Right lobe of liver (tissue), 6 donors: ENCODE measurements around the gene SRPX. TPM values are rescaled to one million over a fixed set of nuclear protein-coding genes. Genes with fewer than 3 reads are reported as not detected.

Experiments used
- ATAC-seq, 4 donors: fragments of 200-7000 bp; cut with Tn5 transposase; one replicate each; pipeline ENCODE4 v1.9.1; 2020; ENCODE audit warnings: mild to moderate bottlenecking in 4 of 4, moderate library complexity in 4 of 4
- DNase-seq, 3 donors: peaks; one replicate each; pipeline ENCODE4 v3.0.0-alpha.2; 2020
- H3K27ac ChIP-seq, 3 donors: fragments of 200-600 bp; one replicate each; pipeline ENCODE4 v1.8.0; 2022
- H3K27me3 ChIP-seq, 2 donors: fragments of 200-600 bp; one replicate each; pipeline ENCODE4 v1.8.0; 2022
- H3K36me3 ChIP-seq, 4 donors: fragments of 200-600 bp; sonication (generic) in 1 of 4; one replicate each; pipeline versions ENCODE4 v1.5.1 to v1.8.0; 2017 to 2022; ENCODE audit warnings: control low read depth in 1 of 4
- H3K4me1 ChIP-seq, 4 donors: fragments of 200-600 bp; sonication (generic) in 1 of 4; one replicate each; pipeline versions ENCODE4 v1.5.1 to v1.8.0; 2017 to 2022; ENCODE audit warnings: control low read depth in 1 of 4
- H3K4me3 ChIP-seq, 3 donors: fragments of 200-600 bp; one replicate each; pipeline ENCODE4 v1.8.0; 2022
- H3K9me3 ChIP-seq, 4 donors: fragments of 200-600 bp; sonication (generic) in 1 of 4; one replicate each; pipeline versions ENCODE4 v1.5.1 to v1.8.0; 2017 to 2022; ENCODE audit warnings: control low read depth in 1 of 4
- POLR2A ChIP-seq: fragments of 450-650 bp; IDR thresholded peaks from one replicate; pipeline ENCODE4 v1.6.1; 2017; ENCODE audit warnings: antibody characterized with exemption, mild to moderate bottlenecking
- WGBS: methylation state at CpG from one replicate; pipeline ENCODE4 v1.1.6; 2018; ENCODE audit warnings: low coverage, low lambda C conversion rate; ENCODE audit not compliant: insufficient coverage; ENCODE audit errors: missing lambda C conversion rate; 5-methylcytosine and 5-hydroxymethylcytosine counted together
- intact Hi-C, 2 donors: fragments of 100-400 bp; cut with DNase I; formaldehyde crosslinking; loops; one replicate each; pipeline versions ENCODE4 v1.11.2 to v1.14.1; 2022
- long read RNA-seq: library from polyadenylated mRNA; unstranded; transcript quantifications from one replicate; pipeline ENCODE4 v2.0.0, GENCODE V29; 2019
- total RNA-seq, 6 experiments: library from RNA; depleted of rRNA in 2 of 6; stranded (reverse); fragments of >200 nt in 2 of 6; fragmentation: NEBNext Ultra II Directional in 3 of 6; extraction: Animal tissue kit (Norgen Biotek cat#: 25700) in 3 of 6; gene quantifications; one replicate each; pipeline versions ENCODE4 v1.1.0 to v1.2.4, GENCODE V29; 2016 to 2023
- TF ChIP-seq, protein P1 (sequence below), 4 donors: fragments of 200-600 bp in 3 of 4; fragments of 450-650 bp in 1 of 4; IDR thresholded peaks; one replicate each; pipeline versions ENCODE4 v1.5.1 to v1.8.0; 2016 to 2022; ENCODE audit warnings: antibody characterized with exemption in 4 of 4, mild to moderate bottlenecking in 2 of 4
- donor health status: DM: no; HTN: yes; CAD: no.
- donor health status: DM: no; HTN: no; CAD: no.
- donor health status: DM: no; HTN: no; CAD: no.
- donor health status: DM: no; HTN: yes; CAD: no.
- donor health status: DM: no; HTN: yes; CAD: no.

The SRPX gene
- 10 to 100 TPM in 3 of 6 experiments, 1 to 10 TPM in 3; 6.5 to 15.3 (median 10.5) TPM for total RNA-seq
- long read RNA-seq, transcript SRPX-201 (10 exons, 1,874 nt): major isoform, 9 of 9 reads
- long read RNA-seq, partial matches to known transcripts: 0 of 9 reads
- long read RNA-seq, other reads (novel, unspliced or antisense): 0 of 9 reads

DNA sequence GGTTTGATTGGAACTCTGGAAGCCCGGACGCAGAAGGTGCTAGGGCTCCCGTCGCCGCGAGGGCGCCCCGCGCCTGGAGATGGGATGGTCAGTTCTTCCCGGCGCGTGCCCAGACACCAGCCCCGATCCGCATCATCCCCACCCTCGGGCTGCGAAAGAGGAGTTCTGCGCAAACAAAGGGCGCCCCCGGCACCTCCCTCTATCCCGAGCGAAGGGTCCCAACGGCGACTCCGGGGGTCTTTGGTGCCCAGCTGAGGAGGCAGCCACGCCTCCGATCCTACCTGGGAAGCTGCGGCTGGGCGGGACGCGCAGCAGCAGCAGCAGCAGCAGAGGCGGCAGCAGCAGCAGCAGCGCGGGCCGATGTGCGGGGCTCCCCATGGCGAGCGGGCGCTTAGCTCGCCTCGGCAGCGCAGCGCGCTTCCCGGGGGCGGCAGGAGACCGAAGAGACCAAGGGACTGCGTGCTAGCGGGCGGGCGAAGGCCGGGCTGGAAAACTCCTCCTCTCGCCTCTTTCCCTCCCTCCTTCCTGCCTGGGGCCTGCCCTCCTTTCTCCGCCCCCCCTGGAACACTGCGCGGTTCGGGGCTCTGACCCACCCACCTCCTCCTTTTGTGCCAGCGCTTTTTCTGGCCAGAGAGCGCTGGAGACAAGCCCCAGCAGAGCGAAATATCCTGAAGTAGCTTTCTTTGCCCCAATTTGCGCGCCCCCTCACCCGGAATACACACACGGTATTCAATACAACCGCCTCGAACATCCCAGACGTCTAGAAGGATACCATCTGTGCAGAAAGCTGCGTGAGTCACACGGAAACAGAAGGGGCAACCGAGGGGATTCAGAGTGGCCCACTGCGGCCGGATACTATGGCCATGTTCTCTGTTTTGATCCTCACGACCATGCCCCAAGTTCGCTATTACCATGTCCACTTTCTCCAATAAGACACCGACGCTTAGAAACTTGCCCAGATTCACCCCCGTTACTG, at the start of gene SRPX:
Gene SRPX (minus strand): TSS at position 457 of the 976 bp plus-strand sequence. CDS start 79 bp downstream, at position 378.
- WGBS: 13% methylated on average over 12 of the region's 76 CpGs
- Histone ChIP-seq H3K27me3 (peaks cover 0 to 25% of the 10 kb centered on the region in 2 donors), H3K4me3 (peak within 1 kb of the TSS; percentile 29 to 44 (median 33)), H3K9me3 (no peaks in the 10 kb centered on the region), H3K4me1 (no peaks in the 10 kb centered on the region), H3K27ac (no peak within 1 kb of the TSS), H3K36me3 (no peaks in the 10 kb centered on the region)
- ATAC-seq (peak; percentile 50 to 73 (median 60)), DNase-seq (peak in 2 of 3 donors; percentile 38 to 46)
- TF ChIP-seq, protein P1, sequence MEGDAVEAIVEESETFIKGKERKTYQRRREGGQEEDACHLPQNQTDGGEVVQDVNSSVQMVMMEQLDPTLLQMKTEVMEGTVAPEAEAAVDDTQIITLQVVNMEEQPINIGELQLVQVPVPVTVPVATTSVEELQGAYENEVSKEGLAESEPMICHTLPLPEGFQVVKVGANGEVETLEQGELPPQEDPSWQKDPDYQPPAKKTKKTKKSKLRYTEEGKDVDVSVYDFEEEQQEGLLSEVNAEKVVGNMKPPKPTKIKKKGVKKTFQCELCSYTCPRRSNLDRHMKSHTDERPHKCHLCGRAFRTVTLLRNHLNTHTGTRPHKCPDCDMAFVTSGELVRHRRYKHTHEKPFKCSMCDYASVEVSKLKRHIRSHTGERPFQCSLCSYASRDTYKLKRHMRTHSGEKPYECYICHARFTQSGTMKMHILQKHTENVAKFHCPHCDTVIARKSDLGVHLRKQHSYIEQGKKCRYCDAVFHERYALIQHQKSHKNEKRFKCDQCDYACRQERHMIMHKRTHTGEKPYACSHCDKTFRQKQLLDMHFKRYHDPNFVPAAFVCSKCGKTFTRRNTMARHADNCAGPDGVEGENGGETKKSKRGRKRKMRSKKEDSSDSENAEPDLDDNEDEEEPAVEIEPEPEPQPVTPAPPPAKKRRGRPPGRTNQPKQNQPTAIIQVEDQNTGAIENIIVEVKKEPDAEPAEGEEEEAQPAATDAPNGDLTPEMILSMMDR (IDR thresholded peaks at IDR 0.05): no peak
- TF ChIP-seq POLR2A: no peak
- intact Hi-C loops: no loop called here

DNA sequence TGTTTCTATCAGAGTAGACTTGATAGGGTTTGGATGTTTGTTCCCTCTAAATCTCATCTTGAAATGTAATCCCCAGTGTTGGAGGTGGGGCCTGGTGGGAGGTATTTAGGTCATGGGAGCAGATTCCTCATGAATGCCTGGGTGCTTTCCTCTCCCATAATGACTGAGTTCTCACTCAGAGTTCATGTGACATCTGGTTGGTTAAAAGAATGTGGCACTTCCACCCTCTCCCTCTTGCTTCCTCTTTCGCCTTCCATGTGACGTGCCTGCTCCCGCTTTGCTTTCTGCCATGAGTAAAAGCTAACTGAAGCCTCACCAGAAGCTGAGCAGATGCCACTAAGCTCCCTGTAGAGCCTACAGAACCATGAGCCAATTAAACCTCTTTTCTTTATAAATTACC, 47.3 kb upstream of the SRPX start:
- H3K4me3 ChIP-seq: no peak overlapping the region
- DNase-seq (no peak), ATAC-seq (no peak)
- TF ChIP-seq, protein P1 (IDR thresholded peaks at IDR 0.05): no peak
- no peak for TF ChIP-seq POLR2A
- H3K9me3 ChIP-seq: no peaks in the 10 kb centered on the region
- intact Hi-C loops: no loop called here
- no peaks in the 10 kb centered on the region for H3K36me3 ChIP-seq
- H3K4me1 ChIP-seq: no peaks in the 10 kb centered on the region
- peaks cover 0 to 3% of the 10 kb centered on the region in 2 donors for H3K27me3 ChIP-seq
- 51% methylated on average over 2 of the region's 3 CpGs for WGBS
- no peak overlapping the region for H3K27ac ChIP-seq

- intact Hi-C loops: no loop called here
- Histone ChIP-seq H3K36me3 (no peaks in the 10 kb centered on the region), H3K9me3 (no peaks in the 10 kb centered on the region), H3K27ac (no peak overlapping the region), H3K4me3 (no peak overlapping the region), H3K27me3 (no peaks in the 10 kb centered on the region), H3K4me1 (no peaks in the 10 kb centered on the region)
- TF ChIP-seq POLR2A: no peak
- TF ChIP-seq, protein P1 (IDR thresholded peaks at IDR 0.05): no peak
- WGBS: 80% methylated on average over 8 of the region's 9 CpGs
- ATAC-seq (no peak), DNase-seq (no peak)
These were observed 42.3 kb upstream of the SRPX start for GRCh38 chrX:38262715-38263620.

DNA sequence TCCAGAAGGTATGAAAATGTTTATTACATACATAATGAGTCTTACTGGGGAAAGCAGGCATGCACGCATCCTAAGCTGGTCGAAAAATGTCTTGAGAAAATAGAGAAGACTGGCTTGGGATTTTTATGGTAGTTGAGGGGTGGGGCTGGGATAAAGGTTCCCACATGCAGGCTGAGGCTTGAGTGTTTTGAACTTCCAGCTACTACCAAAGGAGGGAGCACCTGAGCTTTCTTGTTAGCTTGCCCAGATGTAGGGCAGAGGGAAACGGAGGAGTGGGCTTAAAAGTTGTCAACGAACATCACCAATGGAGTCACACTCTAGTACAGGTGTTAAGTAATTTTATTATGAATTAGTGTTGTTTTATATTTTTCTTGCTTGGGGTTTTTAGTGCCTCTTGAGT, 39.6 kb upstream of the SRPX start:
- TF ChIP-seq, protein P1 (IDR thresholded peaks at IDR 0.05): peak; percentile 12 to 40 (median 34)
- TF ChIP-seq POLR2A: no peak
- 26% methylated on average over 4 of the region's 4 CpGs for WGBS
- intact Hi-C loops: no loop called here
- DNase-seq (no peak), ATAC-seq (peak in 3 of 4 donors; percentile 54 to 58 (median 54))
- Histone ChIP-seq H3K27me3 (no peaks in the 10 kb centered on the region), H3K36me3 (no peaks in the 10 kb centered on the region), H3K27ac (no peak overlapping the region), H3K4me1 (no peaks in the 10 kb centered on the region), H3K4me3 (no peak overlapping the region), H3K9me3 (no peaks in the 10 kb centered on the region)
